Omental fat pad (tissue), 4 donors: ENCODE measurements around the gene C10orf90. TPM values are rescaled to one million over a fixed set of nuclear protein-coding genes. Genes with fewer than 3 reads are reported as not detected.

Experiments
- ATAC-seq: fragments of 150-250 bp; one replicate; pipeline ENCODE4 v1.9.1; 2016; ENCODE audit warnings: mild to moderate bottlenecking, moderate library complexity; ENCODE audit not compliant: low FRiP score
- DNase-seq: peaks from one replicate; pipeline ENCODE4 v3.0.0-alpha.2; 2019; ENCODE audit warnings: low spot score
- total RNA-seq, 4 donors: library from RNA; depleted of rRNA; stranded (reverse); fragments of >200 nt; gene quantifications; one replicate each; pipeline ENCODE4 v1.1.0, GENCODE V29; 2016
- TF ChIP-seq, protein P1 (sequence below), 3 donors: fragments of 450-650 bp; IDR thresholded peaks; one replicate each; pipeline ENCODE4 v1.5.1; 2016 to 2017; ENCODE audit warnings: antibody characterized with exemption in 3 of 3, mild to moderate bottlenecking in 3 of 3, moderate library complexity in 2 of 3

Gene C10orf90
- total RNA-seq, 4 donors from 2014 or later, result 0.72 to 0.75 TPM; not detected in 2

GRCh38 chr10:126704649-126705048 lies 34.2 kb upstream of the C10orf90 start:
- TF ChIP-seq, protein P1, sequence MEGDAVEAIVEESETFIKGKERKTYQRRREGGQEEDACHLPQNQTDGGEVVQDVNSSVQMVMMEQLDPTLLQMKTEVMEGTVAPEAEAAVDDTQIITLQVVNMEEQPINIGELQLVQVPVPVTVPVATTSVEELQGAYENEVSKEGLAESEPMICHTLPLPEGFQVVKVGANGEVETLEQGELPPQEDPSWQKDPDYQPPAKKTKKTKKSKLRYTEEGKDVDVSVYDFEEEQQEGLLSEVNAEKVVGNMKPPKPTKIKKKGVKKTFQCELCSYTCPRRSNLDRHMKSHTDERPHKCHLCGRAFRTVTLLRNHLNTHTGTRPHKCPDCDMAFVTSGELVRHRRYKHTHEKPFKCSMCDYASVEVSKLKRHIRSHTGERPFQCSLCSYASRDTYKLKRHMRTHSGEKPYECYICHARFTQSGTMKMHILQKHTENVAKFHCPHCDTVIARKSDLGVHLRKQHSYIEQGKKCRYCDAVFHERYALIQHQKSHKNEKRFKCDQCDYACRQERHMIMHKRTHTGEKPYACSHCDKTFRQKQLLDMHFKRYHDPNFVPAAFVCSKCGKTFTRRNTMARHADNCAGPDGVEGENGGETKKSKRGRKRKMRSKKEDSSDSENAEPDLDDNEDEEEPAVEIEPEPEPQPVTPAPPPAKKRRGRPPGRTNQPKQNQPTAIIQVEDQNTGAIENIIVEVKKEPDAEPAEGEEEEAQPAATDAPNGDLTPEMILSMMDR (IDR thresholded peaks at IDR 0.05), result no peak
- ATAC-seq (no peak), DNase-seq (no peak)

GRCh38 chr10:126702181-126702580 lies 31.7 kb upstream of the C10orf90 start:
- TF ChIP-seq, protein P1 (IDR thresholded peaks at IDR 0.05), result no peak
- ATAC-seq (no peak), DNase-seq (no peak)

GRCh38 chr10:126701526-126701925 lies 31.0 kb upstream of the C10orf90 start:
- TF ChIP-seq, protein P1 (IDR thresholded peaks at IDR 0.05), result no peak
- ATAC-seq, result no peak
- no peak for DNase-seq

DNA sequence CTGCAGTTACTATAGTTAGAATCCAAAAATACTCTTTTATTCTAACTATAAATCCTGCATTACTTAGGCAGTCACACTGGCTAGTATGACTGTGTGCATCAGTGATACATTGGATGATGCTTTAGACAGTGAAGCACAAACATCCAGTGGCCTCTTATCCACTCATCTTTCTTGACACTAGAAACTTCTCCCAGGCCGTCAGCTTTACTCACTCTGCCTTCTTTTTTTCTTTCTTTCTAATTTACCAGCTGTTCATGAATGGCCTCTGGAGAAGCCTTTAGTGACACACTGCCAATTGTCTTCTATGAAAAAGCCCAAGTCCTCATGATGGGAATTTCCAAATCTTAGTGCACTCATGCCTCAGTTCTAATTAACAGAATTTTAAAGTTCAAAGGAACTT lies 26.2 kb upstream of the C10orf90 start:
- ATAC-seq (no peak), DNase-seq (no peak)
- TF ChIP-seq, protein P1 (IDR thresholded peaks at IDR 0.05), result no peak

DNA sequence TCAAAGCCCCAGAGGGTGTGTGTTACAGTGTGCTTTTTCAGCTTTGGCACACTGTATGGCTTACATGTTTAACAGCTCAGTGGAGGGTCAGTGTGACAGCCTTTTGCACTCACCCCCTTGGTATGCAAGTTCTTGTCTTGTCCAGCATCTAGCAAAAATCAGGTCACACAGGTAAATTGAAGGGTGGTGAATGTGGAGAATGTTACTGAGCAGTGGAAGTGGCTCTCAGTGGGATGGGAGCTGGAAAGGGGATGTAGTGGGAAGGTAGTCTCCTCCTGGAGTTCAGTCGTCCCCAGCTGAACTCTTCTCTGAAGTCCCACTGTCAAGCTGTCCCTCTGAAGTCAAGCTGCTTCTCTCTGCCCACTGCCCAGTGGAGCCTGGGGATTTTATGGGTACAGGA lies 21.0 kb upstream of the C10orf90 start:
- TF ChIP-seq, protein P1 (IDR thresholded peaks at IDR 0.05), result no peak
- DNase-seq, result no peak
- ATAC-seq, result no peak

DNA sequence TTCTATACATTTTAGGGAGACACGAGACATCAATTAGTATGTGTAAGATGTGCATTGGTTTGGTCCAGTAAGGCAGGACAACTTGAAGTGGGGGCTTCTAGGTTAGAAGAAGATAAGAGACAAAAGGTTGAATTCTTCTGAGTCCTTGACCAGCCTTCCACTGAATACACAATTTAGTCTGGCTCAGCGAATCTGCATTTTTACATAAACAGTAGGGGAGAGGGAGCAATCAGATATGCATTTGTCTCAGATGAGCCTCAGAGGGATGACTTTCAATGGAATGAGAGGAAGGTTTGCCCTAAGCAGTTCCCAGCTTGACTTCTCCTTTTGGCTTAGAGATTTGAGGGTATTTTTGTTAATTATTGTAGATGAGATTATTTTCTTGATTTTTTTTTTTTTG lies 20.0 kb upstream of the C10orf90 start:
- DNase-seq (no peak), ATAC-seq (no peak)
- TF ChIP-seq, protein P1 (IDR thresholded peaks at IDR 0.05), result no peak

- DNase-seq, result no peak
- ATAC-seq, result no peak
- TF ChIP-seq, protein P1 (IDR thresholded peaks at IDR 0.05), result no peak
Measured at GRCh38 chr10:126689461-126689994, 19.0 kb upstream of the C10orf90 start.
